HepG2 (cell line): ENCODE measurements around the gene ZNF629. TPM values are rescaled to one million over a fixed set of nuclear protein-coding genes. Genes with fewer than 3 reads are reported as not detected.

ENCODE experiments used
- ASH2L ChIP-seq: fragments of 300-600, 200-600 bp; sonication (generic); IDR thresholded peaks from 2 replicates; pipeline ENCODE4 v1.7.0; 2017; ENCODE audit warnings: low read depth, mild to moderate bottlenecking, moderate library complexity, mixed read lengths, low read length; ENCODE audit not compliant: insufficient read length
- EEA1 ChIP-seq: sonication (generic); formaldehyde crosslinking; IDR thresholded peaks from 2 replicates; pipeline ENCODE4 v1.5.1; 2020; ENCODE audit warnings: mild to moderate bottlenecking, missing genetic modification reagents, borderline replicate concordance
- IRF1 ChIP-seq: sonication (generic); formaldehyde crosslinking; IDR thresholded peaks from 2 replicates; pipeline ENCODE4 v1.4.0; 2020; ENCODE audit warnings: low read depth, mild to moderate bottlenecking, missing genetic modification reagents
- MIER2 ChIP-seq: IDR thresholded peaks from 2 replicates; pipeline ENCODE4 v1.6.1; 2016; ENCODE audit warnings: missing biosample characterization, missing genetic modification reagents
- RBM39 ChIP-seq: fragments of 200-400 bp; formaldehyde crosslinking; IDR thresholded peaks from one replicate; pipeline ENCODE4 v1.6.1; 2018; ENCODE audit warnings: antibody characterized with exemption, mild to moderate bottlenecking, low read depth, low read length; ENCODE audit not compliant: poor library complexity, severe bottlenecking
- SETDB1 ChIP-seq: sonication (generic); formaldehyde crosslinking; IDR thresholded peaks from 2 replicates; pipeline ENCODE4 v1.5.1; 2020; ENCODE audit warnings: missing genetic modification reagents, mild to moderate bottlenecking, borderline replicate concordance
- SNAPC2 ChIP-seq: sonication (generic); formaldehyde crosslinking; IDR thresholded peaks from 2 replicates; pipeline ENCODE4 v1.8.1; 2022; ENCODE audit warnings: mild to moderate bottlenecking, missing genetic modification reagents
- YEATS4 ChIP-seq: sonication (generic); formaldehyde crosslinking; IDR thresholded peaks from 2 replicates; pipeline ENCODE4 v1.4.0; 2020; ENCODE audit warnings: missing genetic modification reagents, borderline replicate concordance
- ZBTB38 ChIP-seq: sonication (generic); formaldehyde crosslinking; IDR thresholded peaks from 2 replicates; pipeline ENCODE4 v1.5.1; 2020; ENCODE audit warnings: mild to moderate bottlenecking, missing genetic modification reagents
- ZNF101 ChIP-seq: sonication (generic); formaldehyde crosslinking; IDR thresholded peaks from 2 replicates; pipeline ENCODE4 v1.4.0; 2020; ENCODE audit warnings: mild to moderate bottlenecking, low read depth, missing genetic modification reagents, borderline replicate concordance
- ZNF605 ChIP-seq: sonication (generic); formaldehyde crosslinking; IDR thresholded peaks from 2 replicates; pipeline ENCODE4 v1.8.0; 2022; ENCODE audit warnings: mild to moderate bottlenecking, missing genetic modification reagents
- ZNF670 ChIP-seq: sonication (generic); formaldehyde crosslinking; IDR thresholded peaks from 2 replicates; pipeline ENCODE4 v1.8.0; 2022; ENCODE audit warnings: mild to moderate bottlenecking, missing genetic modification reagents, borderline replicate concordance
- ZNF740 ChIP-seq: sonication (generic); formaldehyde crosslinking; IDR thresholded peaks from 2 replicates; pipeline ENCODE4 v1.4.0; 2020; ENCODE audit warnings: missing genetic modification reagents
- polyA plus RNA-seq, 8 experiments: library from polyadenylated mRNA; depleted of rRNA in 3 of 8; stranded (reverse) in 7 of 8; unstranded in 1 of 8; fragments of >200 nt; fragmentation: Illumina TruSeq in 4 of 8; extraction: Trizol in 4 of 8; gene quantifications; 2 replicates each; pipeline versions ENCODE4 v1.2.1 to v1.2.3, GENCODE V29; 2011 to 2016; ENCODE audit warnings: low read depth in 4 of 8, missing spikeins in 1 of 8, mixed read lengths in 1 of 8; ENCODE audit not compliant: insufficient read depth in 1 of 8
- total RNA-seq, 5 experiments: library from RNA; depleted of rRNA; stranded (reverse); fragments of >200 nt; fragmentation: Illumina TruSeq; extraction: Trizol; gene quantifications; 2 replicates each; pipeline ENCODE4 v1.2.3, GENCODE V29; 2016; ENCODE audit warnings: low read depth in 1 of 5
- TF ChIP-seq, protein P1 (sequence below): sonication (generic); formaldehyde crosslinking; IDR thresholded peaks from 2 replicates; pipeline ENCODE4 v1.4.0; 2020; ENCODE audit warnings: missing genetic modification reagents, mild to moderate bottlenecking, borderline replicate concordance
- TF ChIP-seq, protein P2 (sequence below): IDR thresholded peaks from 2 replicates; pipeline ENCODE4 v1.6.1; 2016; ENCODE audit warnings: low read depth, missing genetic modification reagents, missing compliant biosample characterization
- TF ChIP-seq, protein P3 (sequence below): sonication (generic); formaldehyde crosslinking; IDR thresholded peaks from 2 replicates; pipeline ENCODE4 v1.4.0; 2020; ENCODE audit warnings: mild to moderate bottlenecking, low read depth, missing genetic modification reagents

Gene ZNF629
- total and polyA plus RNA-seq, 2 of the 13 experiments (the other 11 are each of a cell fraction or from before 2014, with no cell fraction given): 6.1 to 16.5 TPM

- TF ChIP-seq ZBTB38 (CRISPR knock-in tag): peak; percentile 91; the same call in 1 of the 2 replicates
- peak; percentile 80; the same call in 1 of the 2 replicates for TF ChIP-seq MIER2 (CRISPR knock-in tag)
- TF ChIP-seq, protein P1, sequence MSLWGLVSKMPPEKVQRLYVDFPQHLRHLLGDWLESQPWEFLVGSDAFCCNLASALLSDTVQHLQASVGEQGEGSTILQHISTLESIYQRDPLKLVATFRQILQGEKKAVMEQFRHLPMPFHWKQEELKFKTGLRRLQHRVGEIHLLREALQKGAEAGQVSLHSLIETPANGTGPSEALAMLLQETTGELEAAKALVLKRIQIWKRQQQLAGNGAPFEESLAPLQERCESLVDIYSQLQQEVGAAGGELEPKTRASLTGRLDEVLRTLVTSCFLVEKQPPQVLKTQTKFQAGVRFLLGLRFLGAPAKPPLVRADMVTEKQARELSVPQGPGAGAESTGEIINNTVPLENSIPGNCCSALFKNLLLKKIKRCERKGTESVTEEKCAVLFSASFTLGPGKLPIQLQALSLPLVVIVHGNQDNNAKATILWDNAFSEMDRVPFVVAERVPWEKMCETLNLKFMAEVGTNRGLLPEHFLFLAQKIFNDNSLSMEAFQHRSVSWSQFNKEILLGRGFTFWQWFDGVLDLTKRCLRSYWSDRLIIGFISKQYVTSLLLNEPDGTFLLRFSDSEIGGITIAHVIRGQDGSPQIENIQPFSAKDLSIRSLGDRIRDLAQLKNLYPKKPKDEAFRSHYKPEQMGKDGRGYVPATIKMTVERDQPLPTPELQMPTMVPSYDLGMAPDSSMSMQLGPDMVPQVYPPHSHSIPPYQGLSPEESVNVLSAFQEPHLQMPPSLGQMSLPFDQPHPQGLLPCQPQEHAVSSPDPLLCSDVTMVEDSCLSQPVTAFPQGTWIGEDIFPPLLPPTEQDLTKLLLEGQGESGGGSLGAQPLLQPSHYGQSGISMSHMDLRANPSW (CRISPR knock-in tag): 0 out of 2 replicates have a peak, but pooled peaks have one; percentile 50
- peak; percentile 95 for TF ChIP-seq ASH2L
- TF ChIP-seq, protein P2, sequence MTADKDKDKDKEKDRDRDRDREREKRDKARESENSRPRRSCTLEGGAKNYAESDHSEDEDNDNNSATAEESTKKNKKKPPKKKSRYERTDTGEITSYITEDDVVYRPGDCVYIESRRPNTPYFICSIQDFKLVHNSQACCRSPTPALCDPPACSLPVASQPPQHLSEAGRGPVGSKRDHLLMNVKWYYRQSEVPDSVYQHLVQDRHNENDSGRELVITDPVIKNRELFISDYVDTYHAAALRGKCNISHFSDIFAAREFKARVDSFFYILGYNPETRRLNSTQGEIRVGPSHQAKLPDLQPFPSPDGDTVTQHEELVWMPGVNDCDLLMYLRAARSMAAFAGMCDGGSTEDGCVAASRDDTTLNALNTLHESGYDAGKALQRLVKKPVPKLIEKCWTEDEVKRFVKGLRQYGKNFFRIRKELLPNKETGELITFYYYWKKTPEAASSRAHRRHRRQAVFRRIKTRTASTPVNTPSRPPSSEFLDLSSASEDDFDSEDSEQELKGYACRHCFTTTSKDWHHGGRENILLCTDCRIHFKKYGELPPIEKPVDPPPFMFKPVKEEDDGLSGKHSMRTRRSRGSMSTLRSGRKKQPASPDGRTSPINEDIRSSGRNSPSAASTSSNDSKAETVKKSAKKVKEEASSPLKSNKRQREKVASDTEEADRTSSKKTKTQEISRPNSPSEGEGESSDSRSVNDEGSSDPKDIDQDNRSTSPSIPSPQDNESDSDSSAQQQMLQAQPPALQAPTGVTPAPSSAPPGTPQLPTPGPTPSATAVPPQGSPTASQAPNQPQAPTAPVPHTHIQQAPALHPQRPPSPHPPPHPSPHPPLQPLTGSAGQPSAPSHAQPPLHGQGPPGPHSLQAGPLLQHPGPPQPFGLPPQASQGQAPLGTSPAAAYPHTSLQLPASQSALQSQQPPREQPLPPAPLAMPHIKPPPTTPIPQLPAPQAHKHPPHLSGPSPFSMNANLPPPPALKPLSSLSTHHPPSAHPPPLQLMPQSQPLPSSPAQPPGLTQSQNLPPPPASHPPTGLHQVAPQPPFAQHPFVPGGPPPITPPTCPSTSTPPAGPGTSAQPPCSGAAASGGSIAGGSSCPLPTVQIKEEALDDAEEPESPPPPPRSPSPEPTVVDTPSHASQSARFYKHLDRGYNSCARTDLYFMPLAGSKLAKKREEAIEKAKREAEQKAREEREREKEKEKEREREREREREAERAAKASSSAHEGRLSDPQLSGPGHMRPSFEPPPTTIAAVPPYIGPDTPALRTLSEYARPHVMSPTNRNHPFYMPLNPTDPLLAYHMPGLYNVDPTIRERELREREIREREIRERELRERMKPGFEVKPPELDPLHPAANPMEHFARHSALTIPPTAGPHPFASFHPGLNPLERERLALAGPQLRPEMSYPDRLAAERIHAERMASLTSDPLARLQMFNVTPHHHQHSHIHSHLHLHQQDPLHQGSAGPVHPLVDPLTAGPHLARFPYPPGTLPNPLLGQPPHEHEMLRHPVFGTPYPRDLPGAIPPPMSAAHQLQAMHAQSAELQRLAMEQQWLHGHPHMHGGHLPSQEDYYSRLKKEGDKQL: peak; percentile 47
- TF ChIP-seq ZNF101: 0 out of 2 replicates have a peak, but pooled peaks have one; percentile 54
- TF ChIP-seq IRF1 (CRISPR knock-in tag): peak; percentile 75; the same call in 1 of the 2 replicates
- TF ChIP-seq SNAPC2 (CRISPR knock-in tag): peak; percentile 92
- peak; percentile 93 for TF ChIP-seq ZNF670 (CRISPR knock-in tag)
- TF ChIP-seq ZNF605: peak; percentile 88
- TF ChIP-seq SETDB1 (CRISPR knock-in tag): no peak
- TF ChIP-seq, protein P3, sequence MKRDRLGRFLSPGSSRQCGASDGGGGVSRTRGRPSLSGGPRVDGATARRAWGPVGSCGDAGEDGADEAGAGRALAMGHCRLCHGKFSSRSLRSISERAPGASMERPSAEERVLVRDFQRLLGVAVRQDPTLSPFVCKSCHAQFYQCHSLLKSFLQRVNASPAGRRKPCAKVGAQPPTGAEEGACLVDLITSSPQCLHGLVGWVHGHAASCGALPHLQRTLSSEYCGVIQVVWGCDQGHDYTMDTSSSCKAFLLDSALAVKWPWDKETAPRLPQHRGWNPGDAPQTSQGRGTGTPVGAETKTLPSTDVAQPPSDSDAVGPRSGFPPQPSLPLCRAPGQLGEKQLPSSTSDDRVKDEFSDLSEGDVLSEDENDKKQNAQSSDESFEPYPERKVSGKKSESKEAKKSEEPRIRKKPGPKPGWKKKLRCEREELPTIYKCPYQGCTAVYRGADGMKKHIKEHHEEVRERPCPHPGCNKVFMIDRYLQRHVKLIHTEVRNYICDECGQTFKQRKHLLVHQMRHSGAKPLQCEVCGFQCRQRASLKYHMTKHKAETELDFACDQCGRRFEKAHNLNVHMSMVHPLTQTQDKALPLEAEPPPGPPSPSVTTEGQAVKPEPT: no peak; the same call in 1 of the 2 replicates
- peak; percentile 99 for TF ChIP-seq RBM39
- peak; percentile 96 for TF ChIP-seq YEATS4
- TF ChIP-seq ZNF740: peak; percentile 76; the same call in 1 of the 2 replicates
- peak; percentile 96 for TF ChIP-seq EEA1 (CRISPR knock-in tag)
These were observed 18.6 kb upstream of the ZNF629 start (continued) for GRCh38 chr16:30805370-30806169.
